HG02798 (cell line): ENCODE data around the gene MTHFR.

Experiments used
- ATAC-seq: cut with Tn5 transposase; IDR thresholded peaks from one replicate; pipeline ENCODE4 v1.9.1; 2021; ENCODE audit warnings: mild to moderate bottlenecking; ENCODE audit not compliant: unreplicated experiment, poor library complexity

Gene MTHFR

GRCh38 chr1:11783556-11783955 is 22.2 kb downstream of the MTHFR start:
- ATAC-seq = no peak

- no peak for ATAC-seq
Measured at GRCh38 chr1:11782127-11782708, 23.5 kb downstream of the MTHFR start.

- ATAC-seq = no peak
Measured at GRCh38 chr1:11781297-11781696, 24.5 kb downstream of the MTHFR start.

GRCh38 chr1:11780380-11781147 is 25.2 kb downstream of the MTHFR start:
- ATAC-seq = no peak

GRCh38 chr1:11779715-11780379 is 25.9 kb downstream of the MTHFR start:
- ATAC-seq = no peak

GRCh38 chr1:11778844-11779623 is 26.7 kb downstream of the MTHFR start:
- no peak for ATAC-seq

- no peak for ATAC-seq
Measured at GRCh38 chr1:11778336-11778735, 27.4 kb downstream of the MTHFR start.

- no peak for ATAC-seq
Measured at GRCh38 chr1:11777658-11778322, 28.0 kb downstream of the MTHFR start.

- no peak for ATAC-seq
Measured at GRCh38 chr1:11774753-11775152, 31.0 kb downstream of the MTHFR start.

- no peak for ATAC-seq
Measured at GRCh38 chr1:11772458-11772857, 33.3 kb downstream of the MTHFR start.

GRCh38 chr1:11771481-11772043 is 34.2 kb downstream of the MTHFR start:
- no peak for ATAC-seq

GRCh38 chr1:11770011-11770410 is 35.8 kb downstream of the MTHFR start:
- ATAC-seq = no peak

GRCh38 chr1:11769274-11769673 is 36.5 kb downstream of the MTHFR start:
- ATAC-seq = no peak

GRCh38 chr1:11768821-11769220 is 36.9 kb downstream of the MTHFR start:
- no peak for ATAC-seq

GRCh38 chr1:11767922-11768704 is 37.7 kb downstream of the MTHFR start:
- ATAC-seq = no peak

GRCh38 chr1:11766429-11766776 is 39.4 kb downstream of the MTHFR start:
- no peak for ATAC-seq

GRCh38 chr1:11765661-11766428 is 39.9 kb downstream of the MTHFR start:
- ATAC-seq = no peak

- no peak for ATAC-seq
Measured at GRCh38 chr1:11764519-11764918, 41.2 kb downstream of the MTHFR start.

GRCh38 chr1:11764115-11764514 is 41.6 kb downstream of the MTHFR start:
- no peak for ATAC-seq
